H1 (cell line): Measurements from ENCODE around the gene PRG3. TPM values are rescaled to one million over a fixed set of nuclear protein-coding genes. Genes with fewer than 3 reads are reported as not detected.

Experiments used
- CTCF ChIA-PET: fragments of 300-600 bp; sonication (Branson Sonifier 250); formaldehyde crosslinking; loops from one replicate; lab custom pipeline; 2021; ENCODE audit not compliant: partially characterized antibody; lab: Charles Lee
- POLR2A ChIA-PET: fragments of 300-600 bp; sonication (Branson Sonifier 250); formaldehyde crosslinking; loops from one replicate; lab custom pipeline; 2021; ENCODE audit warnings: inconsistent platforms; ENCODE audit not compliant: partially characterized antibody; lab: Charles Lee
- DNase-seq, 2 experiments: peaks; one replicate each; pipeline versions ENCODE4 v3.0.0 to v3.0.0-alpha.2; 2010 to 2022; ENCODE audit warnings: low spot score in 2 of 2, low read depth in 1 of 2, mixed read lengths in 1 of 2
- FAIRE-seq: peaks from 2 replicates; lab custom pipeline; 2011; peaks lifted over from hg19 to GRCh38; lab: Jason Lieb, UNC
- H2AFZ ChIP-seq: 2 replicates; pipeline ENCODE4 v1.8.1; 2012; ENCODE audit warnings: low read length, inconsistent platforms
- H2AK5ac ChIP-seq: 2 replicates; pipeline ENCODE4 v1.6.1; 2013; ENCODE audit warnings: low read depth, low read length
- H2BK120ac ChIP-seq: replicated peaks from 2 replicates; pipeline ENCODE3; 2013; ENCODE audit warnings: low read depth, low read length, inconsistent platforms
- H2BK12ac ChIP-seq: 2 replicates; pipeline ENCODE4 v1.6.1; 2013; ENCODE audit warnings: low read depth, low read length
- H2BK15ac ChIP-seq: 2 replicates; pipeline ENCODE4 v1.6.1; 2013; ENCODE audit warnings: low read length
- H2BK20ac ChIP-seq: 2 replicates; pipeline ENCODE4 v1.6.1; 2013; ENCODE audit warnings: low read length
- H2BK5ac ChIP-seq: 2 replicates; pipeline ENCODE4 v1.6.1; 2013; ENCODE audit warnings: low read depth, low read length
- H3K14ac ChIP-seq: 2 replicates; pipeline ENCODE4 v1.6.1; 2013; ENCODE audit warnings: inconsistent platforms; ENCODE audit not compliant: insufficient read length
- H3K18ac ChIP-seq: 2 replicates; pipeline ENCODE4 v1.6.1; 2013; ENCODE audit warnings: low read length; ENCODE audit errors: extremely low read depth
- H3K23ac ChIP-seq: 2 replicates; pipeline ENCODE4 v1.6.1; 2013; ENCODE audit warnings: inconsistent platforms; ENCODE audit not compliant: insufficient read length
- H3K23me2 ChIP-seq: 2 replicates; pipeline ENCODE4 v1.6.1; 2013; ENCODE audit warnings: low read depth, low read length
- H3K27ac ChIP-seq: 2 replicates; pipeline ENCODE4 v1.6.1; 2011; ENCODE audit warnings: low read depth, low read length, inconsistent platforms
- H3K27me3 ChIP-seq, 4 experiments: replicated peaks in 1 of 4; 1 replicate in 1 of 4; 2 replicates in 3 of 4; pipeline versions ENCODE4 v1.6.1 to v1.8.1; 2011 to 2013; ENCODE audit warnings: low read length in 3 of 4, mild to moderate bottlenecking in 3 of 4, inconsistent platforms in 2 of 4, mixed read lengths in 2 of 4, moderate library complexity in 1 of 4; ENCODE audit not compliant: control insufficient read depth in 3 of 4, insufficient read depth in 3 of 4; ENCODE audit errors: extremely low read depth in 1 of 4
- H3K36me3 ChIP-seq, 4 experiments: 2 replicates each; pipeline versions ENCODE4 v1.6.1 to v1.8.1; 2011 to 2013; ENCODE audit warnings: mild to moderate bottlenecking in 4 of 4, low read length in 3 of 4, moderate library complexity in 2 of 4, control low read depth in 1 of 4, inconsistent platforms in 1 of 4; ENCODE audit not compliant: insufficient read depth in 4 of 4, control insufficient read depth in 2 of 4
- H3K4ac ChIP-seq: replicated peaks from 2 replicates; pipeline ENCODE3; 2013; ENCODE audit warnings: low read length, low read depth, mixed read lengths, inconsistent platforms; ENCODE audit not compliant: insufficient read length
- H3K4me1 ChIP-seq, 4 experiments: replicated peaks in 1 of 4; 1 replicate in 1 of 4; 2 replicates in 3 of 4; pipeline versions ENCODE4 v1.6.1 to v1.8.1; 2011 to 2013; ENCODE audit warnings: low read length in 3 of 4, inconsistent platforms in 2 of 4, mixed read lengths in 1 of 4; ENCODE audit not compliant: insufficient read depth in 4 of 4, control insufficient read depth in 3 of 4
- H3K4me2 ChIP-seq, 2 experiments: 2 replicates each; pipeline versions ENCODE4 v1.6.1 to v1.8.1; 2011 to 2013; ENCODE audit warnings: low read depth in 2 of 2, low read length in 2 of 2, control low read depth in 1 of 2, inconsistent platforms in 1 of 2, mild to moderate bottlenecking in 1 of 2; ENCODE audit not compliant: insufficient read depth in 1 of 2
- H3K4me3 ChIP-seq, 4 experiments: fragments of 200-600, 300-600 bp in 1 of 4; sonication (generic), shearing (Covaris generic), sonication (Bioruptor Twin) in 1 of 4; 2 replicates each; pipeline versions ENCODE4 v1.5.1 to v1.8.1; 2011 to 2016; ENCODE audit warnings: low read length in 4 of 4, low read depth in 3 of 4, control low read depth in 2 of 4, inconsistent platforms in 2 of 4, mild to moderate bottlenecking in 2 of 4, mixed read lengths in 1 of 4, moderate library complexity in 1 of 4; ENCODE audit not compliant: insufficient read depth in 2 of 4; ENCODE audit errors: extremely low read depth in 1 of 4
- H3K56ac ChIP-seq: replicated peaks from 2 replicates; pipeline ENCODE3; 2013; ENCODE audit warnings: low read depth, mild to moderate bottlenecking, mixed read lengths, low read length, inconsistent platforms; ENCODE audit not compliant: insufficient read length
- H3K79me1 ChIP-seq: 2 replicates; pipeline ENCODE4 v1.6.1; 2013; ENCODE audit warnings: low read depth, low read length, control low read depth
- H3K79me2 ChIP-seq, 2 experiments: 2 replicates each; pipeline versions ENCODE4 v1.6.1 to v1.8.1; 2012 to 2013; ENCODE audit warnings: low read length in 2 of 2, mild to moderate bottlenecking in 2 of 2, inconsistent platforms in 1 of 2; ENCODE audit not compliant: insufficient read depth in 2 of 2, control insufficient read depth in 1 of 2
- H3K9ac ChIP-seq, 4 experiments: replicated peaks in 1 of 4; 1 replicate in 1 of 4; 2 replicates in 3 of 4; pipeline versions ENCODE4 v1.6.1 to v1.8.1; 2011 to 2013; ENCODE audit warnings: low read depth in 3 of 4, low read length in 3 of 4, control low read depth in 2 of 4, mild to moderate bottlenecking in 2 of 4, moderate library complexity in 2 of 4, inconsistent platforms in 1 of 4; ENCODE audit errors: extremely low read depth in 1 of 4
- H3K9me3 ChIP-seq, 2 experiments: 2 replicates each; pipeline versions ENCODE4 v1.6.1 to v1.8.1; 2012 to 2013; ENCODE audit warnings: mild to moderate bottlenecking in 2 of 2, moderate library complexity in 2 of 2, control low read depth in 1 of 2, inconsistent platforms in 1 of 2, low read depth in 1 of 2, low read length in 1 of 2, mixed read lengths in 1 of 2; ENCODE audit not compliant: insufficient read depth in 2 of 2
- H4K20me1 ChIP-seq, 2 experiments: replicated peaks in 1 of 2; 2 replicates each; pipeline versions ENCODE3 to v1.8.1; 2011 to 2013; ENCODE audit warnings: inconsistent platforms in 2 of 2, low read length in 2 of 2, mild to moderate bottlenecking in 1 of 2; ENCODE audit not compliant: insufficient read depth in 2 of 2, control insufficient read depth in 1 of 2
- H4K5ac ChIP-seq: 2 replicates; pipeline ENCODE4 v1.6.1; 2013; ENCODE audit warnings: low read length, low read depth, mixed read lengths, inconsistent platforms; ENCODE audit not compliant: insufficient read length
- H4K8ac ChIP-seq: 2 replicates; pipeline ENCODE4 v1.8.0; 2013; ENCODE audit warnings: mild to moderate bottlenecking, moderate library complexity, low read length, inconsistent platforms; ENCODE audit not compliant: insufficient read depth; ENCODE audit errors: extremely low read depth
- H4K91ac ChIP-seq: replicated peaks from 2 replicates; pipeline ENCODE3; 2013; ENCODE audit warnings: low read length, mixed read lengths, inconsistent platforms; ENCODE audit not compliant: insufficient read length
- BACH1 ChIP-seq: IDR thresholded peaks from 2 replicates; pipeline ENCODE4 v1.6.1; 2012; ENCODE audit warnings: low read length, improper control_type of control experiment
- GTF2F1 ChIP-seq: IDR thresholded peaks from 2 replicates; pipeline ENCODE4 v1.6.1; 2012; ENCODE audit warnings: low read depth, low read length, improper control_type of control experiment, borderline replicate concordance
- JUN ChIP-seq: IDR thresholded peaks from 2 replicates; pipeline ENCODE4 v1.6.1; 2011; ENCODE audit warnings: low read depth, mild to moderate bottlenecking, improper control_type of control experiment, low read length
- WGBS, 2 experiments: shearing (Covaris generic) in 1 of 2; methylation state at CpG; one replicate each; pipeline versions ENCODE4 v1.1.6 to v1.1.7; 2013 to 2015; ENCODE audit warnings: low lambda C conversion rate in 2 of 2, mixed read lengths in 2 of 2, inconsistent platforms in 1 of 2, low coverage in 1 of 2, missing lambda C conversion rate in 1 of 2; ENCODE audit not compliant: insufficient replicate concordance in 2 of 2, insufficient coverage in 1 of 2, insufficient read length in 1 of 2; ENCODE audit errors: extremely low coverage in 1 of 2, missing lambda C conversion rate in 1 of 2; 5-methylcytosine and 5-hydroxymethylcytosine counted together
- polyA plus RNA-seq, 7 experiments: library from polyadenylated mRNA; depleted of rRNA in 3 of 7; stranded (reverse) in 5 of 7; unstranded in 2 of 7; fragments of >200 nt in 5 of 7; fragments of 200-250 nt in 2 of 7; gene quantifications; 1 replicate in 5 of 7; 2 replicates in 1 of 7; 4 replicates in 1 of 7; pipeline versions ENCODE4 v1.2.1 to v1.2.3, GENCODE V29; 2011 to 2013; ENCODE audit warnings: missing spikeins in 2 of 7, mixed read lengths in 2 of 7
- total RNA-seq: library from RNA; stranded (reverse); fragmentation: NEBNext Ultra II Directional; extraction: Animal tissue kit (Norgen Biotek cat#: 25700); gene quantifications from 2 replicates; pipeline ENCODE4 v1.2.1, GENCODE V29; 2021
- TF ChIP-seq, protein P1 (sequence below): IDR thresholded peaks from 2 replicates; pipeline ENCODE4 v1.6.1; 2012; ENCODE audit warnings: low read length, inconsistent platforms

Gene PRG3
- total and polyA plus RNA-seq, 2 of the 8 experiments (the other 6 are each of a cell fraction or from before 2014, with no cell fraction given), result not detected

DNA sequence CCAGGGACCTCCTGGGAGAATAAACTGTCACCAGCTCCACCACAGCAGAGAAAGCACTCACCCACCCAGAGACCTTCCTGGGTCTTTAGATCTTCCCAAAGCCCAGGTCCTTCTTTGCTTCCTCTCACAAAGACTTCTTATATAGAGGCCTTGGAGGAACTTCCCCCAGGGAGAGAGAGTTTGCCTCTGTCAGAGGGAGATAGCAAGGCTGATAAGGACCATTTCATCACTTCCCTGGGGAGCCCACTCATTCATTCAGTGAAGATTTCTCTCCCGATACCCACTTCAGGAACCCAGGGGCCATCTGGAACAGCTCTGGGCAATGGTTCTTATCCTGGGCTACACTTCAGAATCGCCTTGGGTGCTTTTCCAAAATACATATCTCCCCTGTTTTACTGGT, 9.6 kb upstream of the PRG3 start, which contains the start of gene PRG2:
Gene PRG2, minus strand, starts transcription at position 116 of the 400 bp plus-strand sequence. CDS start 706 bp downstream, outside the sequence.
- Histone ChIP-seq H2BK15ac (no peak within 1 kb of the TSS), H3K23ac (no peak within 1 kb of the TSS), H4K91ac (no peak within 1 kb of the TSS), H3K4me1 (no peaks in the 10 kb centered on the region), H2BK20ac (no peak within 1 kb of the TSS), H3K14ac (no peak within 1 kb of the TSS), H3K27me3 (no peaks in the 10 kb centered on the region), H3K4ac (no peak within 1 kb of the TSS), H2BK120ac (no peak within 1 kb of the TSS), H3K9ac (no peak within 1 kb of the TSS), H3K27ac (no peak within 1 kb of the TSS), H4K5ac (no peak within 1 kb of the TSS), H3K79me2 (no peaks in the 10 kb centered on the region), H2BK5ac (no peak within 1 kb of the TSS), H3K56ac (no peak within 1 kb of the TSS), H3K79me1 (no peaks in the 10 kb centered on the region; the same call in 1 of the 2 replicates), H2AFZ (no peak within 1 kb of the TSS), H3K4me3 (no peak within 1 kb of the TSS), H3K23me2 (no peaks in the 10 kb centered on the region), H4K8ac (no peak within 1 kb of the TSS), H3K9me3 (no peaks in the 10 kb centered on the region), H2BK12ac (no peak within 1 kb of the TSS), H4K20me1 (no peaks in the 10 kb centered on the region), H3K4me2 (no peak within 1 kb of the TSS), H3K36me3 (no peaks in the 10 kb centered on the region), H3K18ac (no peak within 1 kb of the TSS), H2AK5ac (no peak within 1 kb of the TSS)
- no peak for FAIRE-seq
- ChIA-PET POLR2A (no interaction called here), CTCF (no interaction called here)
- DNase-seq, result no peak
- 87% methylated on average over 2 of the region's 2 CpGs; no CpG with 5 or more reads in 1 of the 2 experiments for WGBS, 2 experiments
- TF ChIP-seq, protein P1, sequence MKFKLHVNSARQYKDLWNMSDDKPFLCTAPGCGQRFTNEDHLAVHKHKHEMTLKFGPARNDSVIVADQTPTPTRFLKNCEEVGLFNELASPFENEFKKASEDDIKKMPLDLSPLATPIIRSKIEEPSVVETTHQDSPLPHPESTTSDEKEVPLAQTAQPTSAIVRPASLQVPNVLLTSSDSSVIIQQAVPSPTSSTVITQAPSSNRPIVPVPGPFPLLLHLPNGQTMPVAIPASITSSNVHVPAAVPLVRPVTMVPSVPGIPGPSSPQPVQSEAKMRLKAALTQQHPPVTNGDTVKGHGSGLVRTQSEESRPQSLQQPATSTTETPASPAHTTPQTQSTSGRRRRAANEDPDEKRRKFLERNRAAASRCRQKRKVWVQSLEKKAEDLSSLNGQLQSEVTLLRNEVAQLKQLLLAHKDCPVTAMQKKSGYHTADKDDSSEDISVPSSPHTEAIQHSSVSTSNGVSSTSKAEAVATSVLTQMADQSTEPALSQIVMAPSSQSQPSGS, result no peak
- TF ChIP-seq BACH1 (no peak), JUN (no peak), GTF2F1 (no peak)
